Measurements from ENCODE around the gene LRIG1. TPM values are rescaled to one million over a fixed set of nuclear protein-coding genes. Genes with fewer than 3 reads are reported as not detected.

Gene LRIG1
- total RNA-seq, 2 donors from 2014 or later, result 121 to 131 TPM

GRCh38 chr3:66390013-66390412 is 110.8 kb downstream of the LRIG1 start:
- TF ChIP-seq CTCF (IDR thresholded peaks at IDR 0.05), result no peak
- no peak for DNase-seq (ENCODE audit: low spot score)
- Histone ChIP-seq H3K9me3 (no peaks in the 10 kb centered on the region), H3K27me3 (replicated peaks; ENCODE audit: insufficient read depth) (no peaks in the 10 kb centered on the region), H3K4me3 (no peak overlapping the region), H3K27ac (no peak overlapping the region), H3K36me3 (peaks cover 12% of the 10 kb centered on the region), H3K4me1 (ENCODE audit: control insufficient read depth in 1 of 2, low read depth in 2 of 2) (peaks cover 25 to 37% of the 10 kb centered on the region in 2 donors)
- no peak for ATAC-seq (ENCODE audit: insufficient number of reproducible peaks, low FRiP score, low read depth)

GRCh38 chr3:66386925-66387650 is 113.7 kb downstream of the LRIG1 start:
- DNase-seq (ENCODE audit: low spot score) (no peak), ATAC-seq (ENCODE audit: insufficient number of reproducible peaks, low FRiP score, low read depth) (no peak)
- TF ChIP-seq CTCF (IDR thresholded peaks at IDR 0.05), result no peak
- Histone ChIP-seq H3K4me3 (no peak overlapping the region), H3K4me1 (ENCODE audit: control insufficient read depth in 1 of 2, low read depth in 2 of 2) (peaks cover 2 to 9% of the 10 kb centered on the region in 2 donors), H3K36me3 (peaks cover 40% of the 10 kb centered on the region), H3K9me3 (no peaks in the 10 kb centered on the region), H3K27me3 (replicated peaks; ENCODE audit: insufficient read depth) (no peaks in the 10 kb centered on the region), H3K27ac (peak overlapping the region in 1 of 2 donors; percentile 26)

- Histone ChIP-seq H3K36me3 (peaks cover 48% of the 10 kb centered on the region), H3K4me3 (no peak overlapping the region)
- no peak for DNase-seq (ENCODE audit: low spot score)
Measured at GRCh38 chr3:66386011-66386924, 114.6 kb downstream of the LRIG1 start.

GRCh38 chr3:66385066-66385465 is 115.8 kb downstream of the LRIG1 start:
- Histone ChIP-seq H3K9me3 (no peaks in the 10 kb centered on the region), H3K27ac (no peak overlapping the region), H3K27me3 (replicated peaks; ENCODE audit: insufficient read depth) (no peaks in the 10 kb centered on the region), H3K36me3 (peaks cover 60% of the 10 kb centered on the region), H3K4me1 (ENCODE audit: control insufficient read depth in 1 of 2, low read depth in 2 of 2) (peaks cover 0 to 6% of the 10 kb centered on the region in 2 donors), H3K4me3 (no peak overlapping the region)
- ATAC-seq (ENCODE audit: insufficient number of reproducible peaks, low FRiP score, low read depth) (no peak), DNase-seq (ENCODE audit: low spot score) (no peak)
- TF ChIP-seq CTCF (IDR thresholded peaks at IDR 0.05), result no peak

More at GRCh38 chr3:66386011-66386924, 114.6 kb downstream of the LRIG1 start:
- Histone ChIP-seq H3K9me3 (no peaks in the 10 kb centered on the region), H3K27ac (peak overlapping the region in 1 of 2 donors; percentile 26), H3K4me1 (ENCODE audit: control insufficient read depth in 1 of 2, low read depth in 2 of 2) (peaks cover 0 to 6% of the 10 kb centered on the region in 2 donors), H3K27me3 (replicated peaks; ENCODE audit: insufficient read depth) (no peaks in the 10 kb centered on the region)
- no peak for TF ChIP-seq CTCF (IDR thresholded peaks at IDR 0.05)
- ATAC-seq (ENCODE audit: insufficient number of reproducible peaks, low FRiP score, low read depth), result no peak

Data from thoracic aorta (tissue), 2 donors.